SJCRH30 (cell line): ENCODE data around the gene DDX17. TPM values are rescaled to one million over a fixed set of nuclear protein-coding genes. Genes with fewer than 3 reads are reported as not detected.

Source experiments
- DNase-seq, 2 experiments: peaks; one replicate each; pipeline ENCODE4 v3.0.0-alpha.2; 2015 to 2020
- H3K27ac ChIP-seq: fragments of 250-450 bp; sonication (Bioruptor Pico); 2 replicates; pipeline ENCODE4 v1.5.1; 2020; ENCODE audit warnings: mild to moderate bottlenecking, moderate library complexity
- H3K27me3 ChIP-seq: fragments of 250-450 bp; sonication (Bioruptor Pico); 2 replicates; pipeline ENCODE4 v1.5.1; 2020; ENCODE audit warnings: mild to moderate bottlenecking, moderate library complexity
- H3K36me3 ChIP-seq: fragments of 250-450 bp; sonication (Bioruptor Pico); 2 replicates; pipeline ENCODE4 v1.5.1; 2020; ENCODE audit warnings: mild to moderate bottlenecking, moderate library complexity
- H3K4me1 ChIP-seq: fragments of 250-450 bp; sonication (Bioruptor Pico); 2 replicates; pipeline ENCODE4 v1.5.1; 2020; ENCODE audit warnings: mild to moderate bottlenecking, moderate library complexity
- H3K4me3 ChIP-seq: fragments of 250-450 bp; sonication (Bioruptor Pico); 2 replicates; pipeline ENCODE4 v1.5.1; 2020; ENCODE audit warnings: mild to moderate bottlenecking, moderate library complexity
- H3K9me3 ChIP-seq: fragments of 250-450 bp; sonication (Bioruptor Pico); replicated peaks from 2 replicates; pipeline ENCODE4 v1.5.1; 2020; ENCODE audit warnings: mild to moderate bottlenecking, moderate library complexity
- total RNA-seq: library from RNA; depleted of rRNA; stranded (reverse); fragments of >200 nt; shearing (Covaris generic); gene quantifications from 2 replicates; pipeline ENCODE4 v1.2.3, GENCODE V29; 2014; rRNA removed

DDX17 gene
- total RNA-seq, result 302 and 356 TPM in 2 replicates

- no peaks in the 10 kb centered on the region for H3K27me3 ChIP-seq
- DNase-seq, result peak; percentile 89 to 96
- H3K27ac ChIP-seq, result peak within 1 kb of the TSS; percentile 99
- H3K9me3 ChIP-seq, result no peaks in the 10 kb centered on the region
- H3K4me3 ChIP-seq, result peak within 1 kb of the TSS; percentile 99
- peaks cover 37% of the 10 kb centered on the region for H3K36me3 ChIP-seq
- H3K4me1 ChIP-seq, result peaks cover 2% of the 10 kb centered on the region; the same call in 1 of the 2 replicates
These were observed at the start of gene DDX17 for GRCh38 chr22:38506118-38506962. Gene DDX17 (minus strand): TSS chr22:38506311.

- H3K9me3 ChIP-seq, result no peaks in the 10 kb centered on the region
- H3K36me3 ChIP-seq, result no peaks in the 10 kb centered on the region
- no peak for DNase-seq
- no peaks in the 10 kb centered on the region for H3K4me1 ChIP-seq
- H3K27ac ChIP-seq, result no peak overlapping the region
- no peak overlapping the region for H3K4me3 ChIP-seq
- no peaks in the 10 kb centered on the region for H3K27me3 ChIP-seq
These were observed 48.2 kb upstream of the DDX17 start for GRCh38 chr22:38554281-38554680.

- no peaks in the 10 kb centered on the region for H3K4me1 ChIP-seq
- H3K27me3 ChIP-seq, result no peaks in the 10 kb centered on the region
- no peaks in the 10 kb centered on the region for H3K36me3 ChIP-seq
- H3K27ac ChIP-seq, result no peak overlapping the region
- no peak for DNase-seq
- no peaks in the 10 kb centered on the region for H3K9me3 ChIP-seq
- H3K4me3 ChIP-seq, result no peak overlapping the region
These were observed 43.2 kb upstream of the DDX17 start for GRCh38 chr22:38549101-38549894.

- H3K27ac ChIP-seq, result no peak overlapping the region
- no peaks in the 10 kb centered on the region for H3K36me3 ChIP-seq
- H3K9me3 ChIP-seq, result no peaks in the 10 kb centered on the region
- no peaks in the 10 kb centered on the region for H3K4me1 ChIP-seq
- no peak overlapping the region for H3K4me3 ChIP-seq
- no peak for DNase-seq
- H3K27me3 ChIP-seq, result no peaks in the 10 kb centered on the region
These were observed 34.6 kb upstream of the DDX17 start for GRCh38 chr22:38540701-38541100.

GRCh38 chr22:38531251-38531938 is 25.3 kb upstream of the DDX17 start:
- no peaks in the 10 kb centered on the region for H3K9me3 ChIP-seq
- H3K4me3 ChIP-seq, result no peak overlapping the region
- no peaks in the 10 kb centered on the region for H3K36me3 ChIP-seq
- H3K4me1 ChIP-seq, result no peaks in the 10 kb centered on the region
- DNase-seq, result no peak
- H3K27ac ChIP-seq, result no peak overlapping the region
- 0 out of 2 replicates have a peak, but pooled peaks cover 5% of the 10 kb centered on the region for H3K27me3 ChIP-seq

GRCh38 chr22:38524429-38524828 is 18.3 kb upstream of the DDX17 start:
- no peaks in the 10 kb centered on the region for H3K9me3 ChIP-seq
- no peak overlapping the region for H3K27ac ChIP-seq
- H3K27me3 ChIP-seq, result no peaks in the 10 kb centered on the region
- DNase-seq, result no peak
- no peaks in the 10 kb centered on the region for H3K36me3 ChIP-seq
- H3K4me1 ChIP-seq, result no peaks in the 10 kb centered on the region
- H3K4me3 ChIP-seq, result no peak overlapping the region

- Histone ChIP-seq H3K27ac (no peak overlapping the region), H3K27me3 (no peaks in the 10 kb centered on the region), H3K9me3 (no peaks in the 10 kb centered on the region), H3K36me3 (no peaks in the 10 kb centered on the region), H3K4me3 (no peak overlapping the region), H3K4me1 (no peaks in the 10 kb centered on the region)
- no peak for DNase-seq
These were observed 17.4 kb upstream of the DDX17 start for GRCh38 chr22:38523479-38523878.

GRCh38 chr22:38523029-38523428 is 16.9 kb upstream of the DDX17 start:
- Histone ChIP-seq H3K4me3 (no peak overlapping the region), H3K27me3 (no peaks in the 10 kb centered on the region), H3K9me3 (no peaks in the 10 kb centered on the region), H3K27ac (no peak overlapping the region), H3K36me3 (no peaks in the 10 kb centered on the region), H3K4me1 (no peaks in the 10 kb centered on the region)
- DNase-seq, result no peak

GRCh38 chr22:38519453-38520250 is 13.5 kb upstream of the DDX17 start:
- Histone ChIP-seq H3K36me3 (no peaks in the 10 kb centered on the region), H3K4me1 (no peaks in the 10 kb centered on the region), H3K27me3 (no peaks in the 10 kb centered on the region), H3K9me3 (no peaks in the 10 kb centered on the region), H3K27ac (no peak overlapping the region), H3K4me3 (no peak overlapping the region)
- no peak for DNase-seq

GRCh38 chr22:38518620-38519019 is 12.5 kb upstream of the DDX17 start:
- no peaks in the 10 kb centered on the region for H3K9me3 ChIP-seq
- H3K4me1 ChIP-seq, result no peaks in the 10 kb centered on the region
- no peaks in the 10 kb centered on the region for H3K27me3 ChIP-seq
- H3K4me3 ChIP-seq, result no peak overlapping the region
- no peak overlapping the region for H3K27ac ChIP-seq
- DNase-seq, result no peak
- no peaks in the 10 kb centered on the region for H3K36me3 ChIP-seq

- Histone ChIP-seq H3K36me3 (no peaks in the 10 kb centered on the region), H3K4me1 (no peaks in the 10 kb centered on the region), H3K9me3 (no peaks in the 10 kb centered on the region), H3K27me3 (no peaks in the 10 kb centered on the region), H3K27ac (no peak overlapping the region), H3K4me3 (no peak overlapping the region)
- DNase-seq, result no peak
These were observed 7.0 kb upstream of the DDX17 start for GRCh38 chr22:38513063-38513462.

GRCh38 chr22:38510416-38510970 is 4.4 kb upstream of the DDX17 start:
- no peaks in the 10 kb centered on the region for H3K9me3 ChIP-seq
- no peak overlapping the region for H3K4me3 ChIP-seq
- no peaks in the 10 kb centered on the region for H3K36me3 ChIP-seq
- H3K27ac ChIP-seq, result no peak overlapping the region
- DNase-seq, result no peak
- H3K27me3 ChIP-seq, result no peaks in the 10 kb centered on the region
- no peaks in the 10 kb centered on the region; the same call in 1 of the 2 replicates for H3K4me1 ChIP-seq

- Histone ChIP-seq H3K9me3 (no peaks in the 10 kb centered on the region), H3K27ac (peak overlapping the region; percentile 99)
- peak; percentile 36 to 47 for DNase-seq
These were observed 482 bp downstream of the DDX17 start for GRCh38 chr22:38505541-38506117.

More at GRCh38 chr22:38505541-38506117, 482 bp downstream of the DDX17 start:
- Histone ChIP-seq H3K36me3 (peaks cover 42% of the 10 kb centered on the region), H3K4me1 (peaks cover 2% of the 10 kb centered on the region; the same call in 1 of the 2 replicates), H3K27me3 (no peaks in the 10 kb centered on the region), H3K4me3 (peak overlapping the region; percentile 99)
